ENCODE results near the gene DHCR24.
"Not testable (repeated sequence)": the region's sequence is repeated elsewhere in the genome, so short reads cannot be mapped to it uniquely, and the experiment has no call there.

The DHCR24 gene, protein sequence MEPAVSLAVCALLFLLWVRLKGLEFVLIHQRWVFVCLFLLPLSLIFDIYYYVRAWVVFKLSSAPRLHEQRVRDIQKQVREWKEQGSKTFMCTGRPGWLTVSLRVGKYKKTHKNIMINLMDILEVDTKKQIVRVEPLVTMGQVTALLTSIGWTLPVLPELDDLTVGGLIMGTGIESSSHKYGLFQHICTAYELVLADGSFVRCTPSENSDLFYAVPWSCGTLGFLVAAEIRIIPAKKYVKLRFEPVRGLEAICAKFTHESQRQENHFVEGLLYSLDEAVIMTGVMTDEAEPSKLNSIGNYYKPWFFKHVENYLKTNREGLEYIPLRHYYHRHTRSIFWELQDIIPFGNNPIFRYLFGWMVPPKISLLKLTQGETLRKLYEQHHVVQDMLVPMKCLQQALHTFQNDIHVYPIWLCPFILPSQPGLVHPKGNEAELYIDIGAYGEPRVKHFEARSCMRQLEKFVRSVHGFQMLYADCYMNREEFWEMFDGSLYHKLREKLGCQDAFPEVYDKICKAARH

DNA sequence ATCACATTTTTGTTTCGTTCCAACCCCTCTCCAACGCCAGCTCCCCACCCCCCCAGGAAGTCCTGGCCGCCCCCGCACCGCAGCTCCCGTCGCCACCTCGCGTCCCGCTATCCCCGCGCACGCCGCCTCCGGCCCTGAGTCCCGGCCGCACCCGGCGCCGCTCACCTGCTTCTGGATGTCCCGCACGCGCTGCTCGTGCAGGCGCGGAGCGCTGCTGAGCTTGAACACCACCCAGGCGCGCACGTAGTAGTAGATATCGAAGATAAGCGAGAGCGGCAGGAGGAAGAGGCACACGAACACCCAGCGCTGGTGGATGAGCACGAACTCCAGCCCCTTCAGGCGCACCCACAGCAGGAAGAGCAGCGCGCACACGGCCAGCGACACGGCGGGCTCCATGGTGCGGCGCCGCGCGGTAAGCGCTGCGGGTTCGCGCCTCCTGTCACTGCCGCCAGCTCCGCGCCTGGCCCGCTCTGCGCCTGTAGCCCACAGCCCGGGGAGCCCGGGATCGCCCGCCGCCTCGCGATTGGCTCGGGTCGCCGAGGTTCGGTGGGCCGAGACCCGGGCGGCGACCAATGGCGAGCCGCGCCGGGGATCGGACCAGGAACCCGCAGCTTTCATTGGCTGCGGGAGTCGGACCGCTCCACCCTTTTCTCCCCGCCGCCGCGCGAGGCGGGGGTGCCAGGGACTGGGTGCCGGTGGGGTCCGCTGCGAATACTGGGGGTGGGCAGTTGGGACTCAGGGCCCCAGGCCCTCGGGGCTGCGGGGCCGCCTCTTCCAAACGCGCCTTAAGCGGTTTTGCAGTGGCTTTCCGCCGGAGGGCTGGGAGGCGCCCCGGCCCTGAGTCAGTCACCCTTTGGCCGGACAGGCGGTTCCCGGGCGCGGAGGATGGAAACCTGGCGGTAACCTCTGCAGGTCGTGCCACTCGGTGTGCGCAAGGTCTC is at the start of gene DHCR24:
Gene DHCR24 (minus strand): TSS at position 472 of the 941 bp plus-strand sequence. CDS start 76 bp downstream, at position 396.
- peak; percentile 28 for DNase-seq (ENCODE audit: low read depth)

DNA sequence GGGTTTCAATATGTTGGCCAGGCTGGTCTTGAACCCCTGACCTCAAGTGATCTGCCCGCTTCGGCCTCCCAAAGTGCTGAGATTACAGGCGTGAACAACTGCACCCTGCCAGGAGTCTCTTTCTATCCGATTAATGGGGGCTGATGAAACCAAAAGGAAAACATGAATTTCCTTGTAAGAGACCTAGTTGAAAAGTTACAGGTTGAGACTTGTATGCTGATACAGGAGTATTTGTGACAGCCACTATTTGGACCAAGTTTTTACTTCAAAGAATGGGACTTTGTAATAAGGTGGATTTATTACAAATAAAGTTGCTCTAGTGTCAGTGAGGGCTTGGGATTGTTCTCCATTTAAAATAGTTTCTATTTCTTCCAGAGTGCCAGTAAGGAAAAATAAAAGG is 49.8 kb upstream of the DHCR24 start:
- no peak for DNase-seq (ENCODE audit: low read depth)

DNA sequence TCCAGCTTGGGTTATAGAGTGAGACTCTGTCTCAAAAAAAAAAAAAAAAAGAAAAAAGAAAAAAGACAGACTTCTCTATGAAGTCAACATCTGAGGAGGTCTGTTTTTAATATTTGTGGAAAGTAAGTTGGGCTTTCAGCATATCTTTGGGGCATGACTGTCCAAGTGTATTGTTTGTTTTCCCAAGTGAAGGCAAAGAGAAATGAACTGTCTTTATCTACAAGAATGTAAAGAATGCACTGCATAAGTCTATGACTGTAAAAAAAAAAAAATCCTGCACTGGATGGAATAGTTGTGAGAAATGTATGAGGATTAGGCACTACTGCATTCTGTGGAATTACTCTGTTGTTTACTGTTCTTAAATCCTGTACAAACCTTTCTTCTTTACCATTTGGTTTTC is 47.9 kb upstream of the DHCR24 start:
- no peak for DNase-seq (ENCODE audit: low read depth)

DNA sequence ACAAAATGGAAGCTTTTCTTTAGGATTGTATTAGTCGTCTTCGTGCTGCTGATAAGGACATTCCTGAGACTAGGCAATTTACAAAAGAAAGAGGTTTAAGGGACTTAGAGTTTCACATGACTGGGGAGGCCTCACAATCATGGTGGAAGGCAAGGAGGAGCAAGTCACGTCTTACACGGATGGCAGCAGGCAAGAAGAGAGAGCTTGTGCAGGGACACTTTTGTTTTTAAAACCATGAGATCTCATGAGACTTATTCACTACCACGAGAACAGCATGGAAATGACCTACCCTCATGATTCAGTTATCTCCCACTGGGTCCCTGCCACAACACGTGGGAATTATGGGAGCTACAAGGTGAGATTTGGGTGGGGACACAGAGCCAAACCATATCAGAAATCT is 47.1 kb upstream of the DHCR24 start:
- DNase-seq (ENCODE audit: low read depth), result not testable (repeated sequence)

DNA sequence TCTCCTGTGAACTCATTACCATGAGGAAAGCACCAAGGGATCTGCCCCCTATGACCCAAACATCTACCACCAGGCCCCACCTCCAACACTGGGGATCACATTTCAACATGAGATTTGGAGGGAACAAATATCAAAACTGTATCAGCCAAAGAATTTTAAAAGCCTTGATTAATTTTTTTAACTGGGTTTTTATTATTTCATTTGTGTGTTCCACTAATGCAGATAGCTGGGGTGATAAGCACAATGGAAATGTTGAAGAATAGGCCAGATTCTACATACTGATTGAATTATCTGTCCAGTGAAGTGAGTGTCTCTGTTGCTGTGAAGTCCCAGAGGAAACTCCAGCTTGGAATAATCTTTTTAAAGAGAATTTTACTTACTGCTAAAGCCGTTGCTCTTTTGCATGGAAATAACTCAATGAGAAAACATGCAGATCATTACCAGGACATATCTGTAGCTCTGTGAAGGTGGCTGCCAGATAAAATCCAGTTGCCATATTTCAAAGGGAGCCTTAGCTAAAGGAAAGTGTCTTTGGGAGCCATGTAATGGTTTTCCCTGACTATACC is 44.4 kb upstream of the DHCR24 start:
- no peak for DNase-seq (ENCODE audit: low read depth)

DNA sequence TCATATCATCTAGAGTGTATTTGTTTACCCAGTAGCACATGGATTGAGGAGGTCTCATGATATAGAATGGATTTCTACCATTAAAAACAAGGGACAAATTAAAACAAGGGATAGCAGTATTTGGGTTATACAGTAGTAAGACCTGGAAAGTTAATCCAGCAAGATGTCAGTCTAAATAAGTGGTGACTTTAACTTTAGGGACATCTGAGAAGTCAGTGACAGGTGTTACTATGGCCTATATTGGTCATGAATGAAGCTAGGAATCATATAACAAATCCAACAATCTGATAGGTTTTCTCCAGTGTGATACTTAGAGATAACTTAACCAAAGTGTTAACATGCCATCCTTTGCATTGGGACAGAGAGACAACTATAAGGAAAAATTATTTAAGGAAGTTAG is 42.7 kb upstream of the DHCR24 start:
- DNase-seq (ENCODE audit: low read depth), result no peak

DNA sequence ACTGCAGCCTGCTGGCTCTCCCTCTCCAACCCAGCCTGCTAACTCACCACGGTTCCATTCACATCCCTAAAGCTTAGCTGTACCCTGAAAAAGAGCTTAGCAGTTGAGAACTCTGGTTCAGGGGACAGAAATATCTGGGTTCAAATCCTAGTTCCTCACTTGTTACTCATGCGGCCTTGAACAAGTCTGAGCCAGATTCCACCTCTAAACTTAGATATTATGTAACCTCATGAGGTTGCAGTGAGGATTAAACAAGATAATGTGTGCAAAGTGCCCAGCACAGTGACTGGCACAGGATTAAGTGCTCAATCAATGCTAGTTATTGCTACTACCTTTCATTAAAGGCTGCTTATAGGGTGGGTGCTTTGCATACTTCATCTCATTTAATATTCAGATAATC is 41.3 kb upstream of the DHCR24 start:
- no peak for DNase-seq (ENCODE audit: low read depth)

DNA sequence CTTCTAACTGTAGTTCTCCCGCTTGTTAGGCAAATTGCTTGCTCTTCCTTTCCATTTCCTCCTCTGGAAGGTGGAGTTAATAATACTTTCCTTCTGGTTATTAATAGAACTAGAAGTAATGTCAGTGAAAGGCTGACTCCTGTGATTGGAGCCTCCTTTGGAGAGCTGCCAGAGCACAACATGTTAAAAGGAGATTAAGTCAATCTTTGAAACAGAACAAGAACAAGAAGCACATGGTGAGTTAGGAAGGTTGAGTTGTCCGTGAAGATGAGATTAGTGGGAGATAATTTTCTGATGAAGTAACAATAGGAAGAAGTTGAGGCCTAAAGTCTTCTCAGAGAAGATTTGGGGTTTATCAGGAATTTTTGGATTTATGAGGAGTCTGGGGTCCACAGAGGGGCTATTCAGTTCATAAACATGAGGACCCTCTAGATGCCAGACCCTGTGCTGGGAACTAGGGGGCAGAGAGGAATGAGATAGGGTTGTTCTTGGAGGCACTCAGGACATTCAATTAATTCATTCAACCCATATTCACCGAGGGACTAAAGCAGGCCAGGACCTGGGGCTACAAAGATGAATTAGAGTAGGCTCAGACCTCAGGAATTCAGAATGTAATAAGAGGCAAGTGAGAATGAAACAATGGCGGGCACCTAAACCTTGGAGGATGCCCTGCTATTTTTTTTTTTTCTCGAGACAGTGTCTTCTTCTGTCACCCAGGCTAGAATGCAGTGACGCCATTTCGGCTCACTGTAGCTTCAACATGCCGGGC is 40.7 kb upstream of the DHCR24 start:
- no peak for DNase-seq (ENCODE audit: low read depth)

DNA sequence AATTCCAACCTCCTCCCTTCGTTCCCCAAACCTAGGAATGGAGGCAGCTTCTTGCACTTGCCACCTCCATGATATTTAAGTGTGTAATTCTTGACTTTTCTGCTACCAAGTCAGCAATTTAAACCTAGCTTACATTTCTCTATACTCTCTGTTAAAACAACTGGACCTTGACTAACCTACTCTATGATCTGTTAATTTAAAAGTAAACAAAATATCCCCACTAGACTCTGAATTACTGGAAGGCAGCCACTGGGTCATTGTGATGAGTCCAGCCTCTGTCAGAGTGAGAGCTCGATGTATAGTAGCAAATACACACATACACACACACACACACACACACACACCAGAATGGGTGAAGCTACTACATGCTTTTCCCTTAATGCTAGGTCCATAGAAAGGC is 40.0 kb upstream of the DHCR24 start:
- DNase-seq (ENCODE audit: low read depth), result no peak

DNA sequence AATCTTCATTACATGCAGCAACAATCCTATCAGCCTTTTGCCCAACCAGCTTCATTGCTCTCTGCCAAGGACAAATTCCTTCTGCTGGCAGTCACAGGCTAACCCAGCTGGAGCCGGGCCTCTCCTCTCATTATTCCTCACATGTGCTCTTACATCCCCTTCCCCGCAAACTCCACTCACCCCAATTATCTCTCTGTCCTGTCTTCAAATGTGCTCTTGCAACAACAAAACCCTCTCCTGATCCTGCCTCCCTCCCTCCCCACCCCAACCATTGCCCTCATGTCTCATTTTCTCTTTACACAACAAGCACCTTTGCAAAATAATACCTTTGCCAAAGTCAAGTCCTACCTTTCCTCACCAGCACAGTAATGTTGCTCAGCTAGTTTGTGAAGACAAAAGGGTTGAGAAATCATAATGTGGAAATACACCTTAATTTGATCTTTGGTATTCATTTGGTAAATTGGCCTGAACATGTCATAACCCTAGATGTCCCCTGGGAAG is 36.0 kb upstream of the DHCR24 start:
- DNase-seq (ENCODE audit: low read depth), result no peak

DNA sequence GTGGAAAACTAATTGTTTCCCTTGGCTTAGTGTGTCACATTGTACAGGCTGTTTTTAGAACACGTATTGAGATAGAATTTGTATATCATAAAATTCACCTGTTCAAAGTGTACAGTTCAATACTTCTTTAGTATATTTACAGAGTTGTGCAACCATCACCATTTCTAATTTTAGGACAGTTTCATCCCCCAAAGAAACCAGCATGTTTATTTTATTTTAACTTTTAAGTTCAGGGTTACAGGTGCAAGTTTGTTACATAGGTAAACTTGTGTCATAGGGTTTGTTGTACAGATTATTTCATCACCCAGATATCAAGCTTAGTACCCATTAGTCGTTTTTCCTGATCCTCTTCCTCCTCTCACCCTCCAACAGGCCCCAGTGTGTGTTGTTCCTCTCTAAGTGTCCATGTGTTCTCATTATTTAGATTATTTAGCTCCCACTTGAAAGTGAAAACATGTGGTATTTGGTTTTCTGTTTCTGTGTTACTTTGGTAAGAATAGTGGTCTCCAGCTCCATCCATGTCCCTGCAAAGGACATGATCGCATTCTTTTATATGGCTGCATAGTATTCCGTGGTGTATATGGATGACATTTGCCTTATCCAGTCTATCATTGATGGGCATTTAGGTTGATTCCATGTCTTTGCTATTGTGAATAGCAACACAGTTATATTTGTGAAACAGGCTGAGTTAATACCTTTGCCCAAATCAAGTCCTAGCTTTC is 35.2 kb upstream of the DHCR24 start:
- DNase-seq (ENCODE audit: low read depth), result no peak

DNA sequence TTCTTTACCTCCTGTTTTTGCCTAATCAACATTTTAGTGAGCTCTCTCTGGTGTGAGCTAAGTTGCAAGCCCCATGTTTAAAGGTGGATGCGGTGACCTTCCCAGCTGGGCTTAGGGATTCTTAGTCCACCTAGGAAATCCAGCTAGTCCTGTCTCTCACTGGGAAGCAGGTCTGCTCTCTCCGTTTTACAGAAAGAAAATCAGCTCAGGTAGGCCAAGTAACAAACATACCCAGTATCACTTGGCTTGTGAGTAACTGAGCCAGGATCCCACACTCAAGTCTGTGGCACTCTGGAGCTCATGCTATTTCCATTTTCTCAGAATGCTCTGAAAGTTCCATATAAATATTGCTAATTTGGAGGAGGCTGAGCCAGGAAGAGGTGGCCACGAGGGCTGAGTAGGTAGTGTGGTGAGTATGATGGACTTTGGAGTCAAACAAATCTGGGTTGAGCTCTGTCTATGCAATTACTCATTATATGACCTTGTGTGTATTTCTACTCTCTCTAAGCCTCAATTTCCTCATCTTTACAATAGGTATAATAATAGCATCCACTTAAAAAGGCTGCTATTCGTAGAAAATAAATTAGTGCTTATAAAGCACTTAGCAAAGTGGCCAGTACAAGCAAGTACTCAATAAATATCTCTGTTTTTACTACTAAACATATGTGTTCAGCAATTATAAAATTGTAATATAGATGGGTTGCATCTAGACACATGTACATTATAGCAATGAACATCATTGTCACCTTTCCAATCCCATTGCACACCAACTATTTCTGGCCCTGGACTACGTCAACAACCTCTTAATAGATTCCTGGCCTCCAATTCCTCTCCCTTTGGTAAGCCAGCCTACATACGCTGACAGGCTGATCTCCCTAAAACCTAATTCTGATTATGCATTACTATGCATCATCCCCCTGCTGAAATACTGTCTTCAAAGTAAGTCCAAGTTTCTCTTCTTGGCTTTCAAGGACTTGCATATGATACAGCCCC is 32.7 kb upstream of the DHCR24 start:
- no peak for DNase-seq (ENCODE audit: low read depth)

DNA sequence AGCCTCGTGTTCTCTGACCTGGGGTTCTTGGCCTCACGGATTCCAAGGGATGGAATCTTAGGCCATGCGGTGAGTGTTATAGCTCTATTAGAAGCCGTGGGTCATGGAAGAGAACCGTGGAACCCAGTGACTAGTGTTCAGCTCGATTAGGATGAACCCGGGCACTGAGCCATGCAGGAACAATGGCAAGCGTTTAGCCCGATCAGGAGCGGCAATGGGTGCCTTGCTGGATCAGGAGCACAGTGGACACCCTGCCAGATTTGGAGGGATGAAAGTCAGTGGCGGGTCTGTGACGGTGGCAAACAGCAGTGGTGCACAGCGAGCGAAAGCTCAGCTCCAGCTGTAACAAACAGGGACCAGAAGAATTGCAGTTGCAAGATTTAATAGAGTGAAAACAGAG is 24.1 kb upstream of the DHCR24 start:
- DNase-seq (ENCODE audit: low read depth), result not testable (repeated sequence)

DNA sequence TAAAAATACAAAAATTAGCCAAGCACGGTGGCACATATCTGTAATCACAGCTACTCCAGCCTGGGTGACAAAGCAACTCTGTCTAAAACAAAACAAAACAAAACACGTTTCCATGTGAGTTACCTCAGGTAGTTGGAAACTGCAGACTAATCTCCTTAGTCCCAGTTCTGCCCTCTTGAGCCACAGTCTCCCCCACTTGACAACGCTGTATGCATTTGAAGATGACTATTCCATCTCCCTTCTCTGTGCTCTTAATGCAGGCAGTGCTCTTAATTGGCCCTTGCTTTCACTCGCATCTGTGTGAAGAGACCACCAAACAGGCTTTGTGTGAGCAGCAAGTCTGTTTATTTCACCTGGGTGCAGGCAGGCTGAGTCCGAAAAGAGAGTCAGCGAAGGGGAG is 19.6 kb upstream of the DHCR24 start:
- DNase-seq (ENCODE audit: low read depth), result no peak

DNA sequence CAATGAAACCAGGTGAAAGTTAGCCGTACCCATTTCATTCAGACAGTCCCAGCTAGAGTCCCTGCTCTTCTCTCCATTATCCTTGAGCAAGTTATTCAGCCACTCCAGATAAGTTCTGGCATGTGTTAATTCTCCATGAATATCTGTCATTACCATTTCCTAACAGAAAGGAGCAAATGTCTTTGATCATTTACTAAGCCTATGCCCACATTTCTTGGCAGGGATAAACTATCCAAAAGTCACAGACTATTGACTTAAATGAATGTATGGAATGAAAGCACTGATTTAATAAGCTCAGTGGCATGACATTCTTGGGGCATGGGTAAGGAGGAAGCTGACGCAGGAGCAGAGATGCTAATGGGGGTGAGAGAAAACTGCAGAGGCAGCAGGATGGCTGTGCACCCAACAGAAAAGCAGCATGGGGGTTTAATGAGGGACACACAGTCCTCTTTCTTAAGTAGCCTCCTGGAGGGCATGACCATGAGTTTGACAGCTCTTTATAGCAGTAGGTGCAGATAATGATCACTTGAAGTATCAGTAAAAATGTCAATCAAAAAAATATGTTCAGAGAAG is 17.6 kb upstream of the DHCR24 start:
- no peak for DNase-seq (ENCODE audit: low read depth)

DNA sequence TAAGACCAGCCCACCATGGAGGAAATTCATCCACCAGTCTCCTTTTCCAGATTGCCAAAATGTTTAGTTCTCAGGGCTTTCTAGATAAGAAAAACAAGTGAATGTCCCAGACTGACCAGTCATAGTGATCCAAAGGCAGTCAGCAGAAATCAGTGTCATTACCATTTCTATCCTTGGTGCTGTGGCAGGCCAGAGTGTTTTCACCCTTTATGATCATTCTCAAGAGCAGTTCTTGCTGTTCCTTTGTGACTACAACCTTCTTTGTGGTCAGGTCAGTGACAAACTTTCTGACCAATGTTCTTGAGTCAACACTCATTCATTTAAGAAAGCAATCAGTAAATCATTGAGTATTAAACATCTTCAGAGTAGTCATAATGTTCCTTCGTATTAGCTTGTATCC is 7.3 kb upstream of the DHCR24 start:
- DNase-seq (ENCODE audit: low read depth), result no peak

DNA sequence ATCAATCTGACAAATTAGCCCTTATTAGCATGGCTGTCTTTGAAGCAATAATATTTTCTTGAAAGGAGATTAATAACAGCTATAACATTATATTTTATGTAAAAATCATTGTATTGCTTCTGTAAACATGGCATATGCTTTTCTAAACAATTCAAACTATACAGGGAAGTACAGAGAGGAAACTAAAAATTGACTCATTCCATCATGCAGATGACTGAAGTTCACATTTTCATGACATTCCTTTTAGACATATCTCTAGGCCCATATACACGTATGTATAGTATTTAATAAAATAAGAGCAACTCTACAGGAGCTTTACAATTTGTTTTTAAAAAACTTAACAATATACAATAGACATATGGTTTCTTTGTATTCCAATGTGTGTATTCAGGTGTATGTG is 5.6 kb upstream of the DHCR24 start:
- DNase-seq (ENCODE audit: low read depth), result no peak

DNA sequence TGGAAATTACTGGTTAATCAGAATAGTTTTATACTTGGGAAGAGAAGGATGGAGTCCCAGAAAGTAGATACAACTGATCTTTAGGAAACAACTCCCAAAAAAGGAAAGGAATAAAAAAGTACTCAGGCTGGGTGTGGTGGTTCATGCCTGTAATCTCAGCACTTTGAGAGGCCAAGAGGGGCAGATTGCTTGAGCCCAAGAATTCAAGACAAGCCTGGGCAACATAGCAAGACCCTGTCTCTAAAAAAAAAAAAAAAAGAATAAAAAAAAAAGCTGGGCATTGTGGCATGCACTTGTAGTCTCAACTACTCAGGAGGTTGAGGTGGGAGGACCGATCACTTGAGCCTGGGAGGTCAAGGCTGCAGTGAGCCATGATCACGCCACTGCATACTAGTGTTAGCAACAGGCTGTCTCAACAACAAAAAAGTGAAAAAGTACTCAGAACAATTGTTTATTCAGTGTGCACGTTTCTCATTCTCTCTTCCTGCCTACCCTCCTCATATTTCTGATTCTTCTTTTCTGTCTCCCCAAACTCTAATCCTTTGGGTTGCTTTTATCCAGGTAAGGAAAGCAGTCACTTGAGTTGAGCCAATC is 2.2 kb upstream of the DHCR24 start:
- no peak for DNase-seq (ENCODE audit: low read depth)

Measured in stimulated activated CD8-positive, alpha-beta memory T cell treated with anti-CD3 and anti-CD28 coated beads, Interleukin-15, amount 100 ng/mL, for 1 hour (primary cell).